ENCODE data around the gene BIRC6.
"Not testable (repeated sequence)": the region's sequence is repeated elsewhere in the genome, so short reads cannot be mapped to it uniquely, and the experiment has no call there.

Gene BIRC6

GRCh38 chr2:32452338-32453064 lies 95.7 kb downstream of the BIRC6 start:
- DNase-seq: no peak

GRCh38 chr2:32453242-32454062 lies 96.6 kb downstream of the BIRC6 start:
- no peak for DNase-seq

- DNase-seq: no peak
These were observed 99.0 kb downstream of the BIRC6 start for GRCh38 chr2:32455816-32456215.

- DNase-seq: no peak
These were observed 100.0 kb downstream of the BIRC6 start for GRCh38 chr2:32456808-32457207.

- no peak for DNase-seq
These were observed 101.0 kb downstream of the BIRC6 start for GRCh38 chr2:32457814-32458213.

GRCh38 chr2:32460861-32461260 lies 104.0 kb downstream of the BIRC6 start:
- not testable (repeated sequence) for DNase-seq

- DNase-seq: no peak
These were observed 106.3 kb downstream of the BIRC6 start for GRCh38 chr2:32463110-32463509.

- DNase-seq: no peak
These were observed 107.6 kb downstream of the BIRC6 start for GRCh38 chr2:32464431-32464830.

- DNase-seq: no peak
These were observed 115.8 kb downstream of the BIRC6 start for GRCh38 chr2:32472605-32473004.

- no peak for DNase-seq
These were observed 117.6 kb downstream of the BIRC6 start for GRCh38 chr2:32474381-32474780.

GRCh38 chr2:32478889-32479620 lies 122.2 kb downstream of the BIRC6 start:
- no peak for DNase-seq

GRCh38 chr2:32479993-32480392 lies 123.2 kb downstream of the BIRC6 start:
- DNase-seq: no peak

- no peak for DNase-seq
These were observed 125.6 kb downstream of the BIRC6 start for GRCh38 chr2:32482471-32482870.

GRCh38 chr2:32484937-32485336 lies 128.1 kb downstream of the BIRC6 start:
- DNase-seq: no peak

- no peak for DNase-seq
These were observed 128.6 kb downstream of the BIRC6 start for GRCh38 chr2:32485399-32485798.

- DNase-seq: no peak
These were observed 132.2 kb downstream of the BIRC6 start for GRCh38 chr2:32489061-32489460.

GRCh38 chr2:32491346-32491745 lies 134.5 kb downstream of the BIRC6 start:
- DNase-seq: no peak

GRCh38 chr2:32495139-32495538 lies 138.3 kb downstream of the BIRC6 start:
- no peak for DNase-seq

- no peak for DNase-seq
These were observed 139.8 kb downstream of the BIRC6 start for GRCh38 chr2:32496662-32497061.

- no peak for DNase-seq
These were observed 141.5 kb downstream of the BIRC6 start for GRCh38 chr2:32498306-32498705.

- DNase-seq: no peak
These were observed 146.1 kb downstream of the BIRC6 start for GRCh38 chr2:32502941-32503340.

- DNase-seq: no peak
These were observed 148.2 kb downstream of the BIRC6 start for GRCh38 chr2:32504877-32505478.

- no peak for DNase-seq
These were observed 149.6 kb downstream of the BIRC6 start for GRCh38 chr2:32506446-32506845.
